Forelimb muscle (tissue), 1 donor: ENCODE results near the gene SGMS1. TPM values are rescaled to one million over a fixed set of nuclear protein-coding genes. Genes with fewer than 3 reads are reported as not detected.
"Not testable (repeated sequence)": the region's sequence is repeated elsewhere in the genome, so short reads cannot be mapped to it uniquely, and the experiment has no call there.

Source experiments
- DNase-seq: peaks from one replicate; pipeline ENCODE4 v3.0.0-alpha.2; 2013; ENCODE audit warnings: low read depth
- polyA plus RNA-seq: library from polyadenylated mRNA; unstranded; fragments of 120-200 nt; gene quantifications from one replicate; pipeline ENCODE4 v1.2.1, GENCODE V29; 2013; ENCODE audit not compliant: insufficient read length

SGMS1 gene
- polyA plus RNA-seq, 1 donor = 21.1 TPM

DNA sequence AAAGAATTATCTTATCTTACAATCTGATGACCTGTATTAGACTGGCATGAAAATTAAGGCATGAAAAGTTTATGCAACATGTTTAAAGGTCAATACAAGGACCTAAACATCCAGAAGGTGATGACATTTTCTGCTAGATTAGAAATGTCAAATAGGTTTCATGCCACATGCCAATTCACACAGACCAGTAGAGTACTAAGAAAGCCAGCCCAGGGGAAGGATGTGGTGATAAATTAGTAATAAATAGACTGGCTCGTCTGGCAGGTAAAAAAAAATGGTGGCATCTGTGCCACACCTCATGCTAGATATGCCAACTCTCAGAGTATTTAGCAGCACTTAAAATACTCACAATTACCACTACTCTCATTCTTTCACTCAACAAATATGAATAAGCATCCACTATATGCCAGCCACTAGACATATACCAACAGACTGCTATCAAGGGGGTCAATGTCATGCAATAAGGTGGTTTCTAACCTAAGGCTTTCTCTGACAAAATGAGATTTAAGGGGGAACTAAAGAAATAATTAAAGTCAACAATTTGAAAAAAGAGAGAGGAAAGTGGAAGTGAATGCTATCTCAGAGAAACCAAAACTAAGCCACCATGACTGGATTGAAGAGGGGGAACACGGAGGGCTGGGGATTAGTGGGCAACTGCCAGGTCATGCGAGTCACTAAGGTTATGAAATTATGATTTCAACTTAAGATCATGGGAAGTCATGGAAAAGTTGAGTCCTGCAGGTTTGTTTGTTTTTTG, 83.5 kb downstream of the SGMS1 start:
- DNase-seq = no peak

DNA sequence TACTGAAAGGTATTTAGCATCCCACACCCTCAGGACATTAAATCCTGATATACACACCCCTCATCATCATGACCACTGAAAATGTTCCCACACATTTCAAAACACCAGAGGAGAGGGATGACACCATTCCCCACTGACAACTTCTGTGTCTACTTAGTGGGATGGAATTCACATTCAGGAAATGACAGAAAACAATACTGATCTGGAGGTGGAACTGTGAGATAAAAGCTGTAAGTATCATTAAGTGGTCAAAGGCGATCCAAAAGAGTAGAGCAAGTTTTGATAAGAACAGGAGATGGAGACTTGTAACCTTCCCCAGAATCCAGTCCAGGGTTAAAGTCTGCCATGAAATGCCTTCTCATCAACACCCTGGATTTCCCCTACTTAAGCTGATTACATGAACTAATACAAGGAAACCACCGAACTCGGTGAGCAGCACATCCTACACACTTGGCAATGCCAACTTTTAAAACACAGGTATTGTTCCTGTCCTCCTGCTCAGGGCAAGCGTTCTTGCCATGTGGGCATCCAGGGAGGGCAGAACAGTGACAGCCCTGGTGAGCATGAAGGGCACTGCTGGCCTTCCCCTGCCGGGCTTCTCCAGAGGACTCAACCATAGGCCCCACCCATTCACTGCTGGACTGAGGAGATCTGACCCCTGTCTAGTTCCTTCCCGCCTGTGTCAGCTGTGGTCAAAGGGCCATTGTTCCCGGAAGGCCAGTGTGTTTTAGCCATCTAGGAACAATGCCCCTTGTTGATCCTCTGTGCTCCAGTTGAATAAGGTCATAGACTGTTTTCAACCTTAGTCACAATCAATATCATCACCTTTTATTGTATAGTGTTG, 85.0 kb downstream of the SGMS1 start:
- no peak for DNase-seq

DNA sequence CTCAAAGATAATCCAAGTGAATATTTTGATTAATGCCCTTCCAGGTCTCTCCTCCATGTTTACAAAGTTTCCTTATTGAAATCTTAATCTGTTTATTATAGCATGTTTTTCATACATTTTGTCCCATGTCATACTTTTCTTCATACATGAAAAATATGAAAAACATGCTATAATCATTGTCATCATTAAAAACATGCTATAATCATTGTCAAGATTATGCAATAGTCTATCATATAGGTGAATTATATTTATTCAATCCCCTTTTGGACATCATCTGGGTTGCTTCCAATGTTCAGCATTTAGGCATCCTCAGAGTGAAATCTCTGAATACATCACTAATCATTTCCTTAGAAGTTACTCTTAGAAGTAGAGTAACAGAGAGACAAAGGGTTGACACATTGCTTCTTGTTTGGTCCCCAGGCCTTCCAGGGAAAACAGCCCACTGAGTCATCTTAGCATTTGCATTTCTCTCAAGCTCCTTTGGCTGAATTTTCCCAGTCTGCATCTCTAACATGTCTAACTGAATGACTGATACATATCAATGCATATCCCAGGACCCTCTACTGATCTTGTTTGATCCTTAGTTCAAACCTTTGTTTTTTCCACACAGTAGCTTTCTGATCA, 87.0 kb downstream of the SGMS1 start:
- DNase-seq = no peak

DNA sequence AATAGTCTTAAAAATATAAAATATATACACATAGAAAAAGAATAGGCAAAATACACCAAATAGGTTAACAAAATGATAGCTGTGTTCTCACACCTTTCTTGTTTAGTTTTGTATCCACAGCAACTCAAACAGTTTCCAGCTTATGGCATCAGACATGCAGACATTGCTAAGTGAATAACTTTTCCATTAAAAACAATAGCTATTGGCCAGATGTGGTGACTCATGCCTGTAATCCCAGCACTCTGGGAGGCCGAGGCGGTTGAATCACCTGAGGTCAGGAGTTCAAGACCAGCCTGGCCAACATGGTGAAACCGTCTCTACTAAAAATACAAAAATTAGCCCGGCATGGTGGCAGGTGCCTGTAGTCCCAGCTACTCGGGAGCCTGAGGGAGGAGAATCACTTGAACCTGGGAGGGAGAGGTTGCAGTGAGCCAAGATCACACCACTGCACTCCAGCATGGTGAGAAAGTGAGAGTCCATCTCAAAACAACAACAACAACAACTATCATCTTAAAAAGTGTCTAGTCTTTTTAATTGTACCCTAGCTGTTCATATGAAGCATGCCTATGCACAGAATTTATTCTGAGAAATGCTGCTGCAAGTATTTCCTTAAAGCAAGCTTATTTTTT, 88.9 kb downstream of the SGMS1 start:
- DNase-seq = not testable (repeated sequence)

DNA sequence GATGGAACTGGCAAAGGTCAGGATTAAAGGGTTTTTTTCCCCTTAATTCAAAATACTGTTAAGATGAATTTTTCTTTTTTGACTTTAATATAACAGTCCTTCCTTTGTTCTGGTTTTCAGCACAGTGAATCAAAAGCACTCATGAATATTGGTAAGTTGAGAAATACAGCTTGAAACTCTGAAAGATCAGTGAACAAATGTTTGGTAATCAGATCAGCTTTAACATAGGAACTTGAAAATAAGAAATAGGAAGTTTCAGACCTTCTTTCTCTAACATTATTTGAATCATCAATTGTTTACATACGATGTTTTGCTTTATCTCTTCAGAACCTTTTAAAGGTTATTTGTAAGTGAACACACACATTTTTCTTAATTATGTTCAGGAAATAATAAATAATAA, 90.5 kb downstream of the SGMS1 start:
- DNase-seq = no peak

DNA sequence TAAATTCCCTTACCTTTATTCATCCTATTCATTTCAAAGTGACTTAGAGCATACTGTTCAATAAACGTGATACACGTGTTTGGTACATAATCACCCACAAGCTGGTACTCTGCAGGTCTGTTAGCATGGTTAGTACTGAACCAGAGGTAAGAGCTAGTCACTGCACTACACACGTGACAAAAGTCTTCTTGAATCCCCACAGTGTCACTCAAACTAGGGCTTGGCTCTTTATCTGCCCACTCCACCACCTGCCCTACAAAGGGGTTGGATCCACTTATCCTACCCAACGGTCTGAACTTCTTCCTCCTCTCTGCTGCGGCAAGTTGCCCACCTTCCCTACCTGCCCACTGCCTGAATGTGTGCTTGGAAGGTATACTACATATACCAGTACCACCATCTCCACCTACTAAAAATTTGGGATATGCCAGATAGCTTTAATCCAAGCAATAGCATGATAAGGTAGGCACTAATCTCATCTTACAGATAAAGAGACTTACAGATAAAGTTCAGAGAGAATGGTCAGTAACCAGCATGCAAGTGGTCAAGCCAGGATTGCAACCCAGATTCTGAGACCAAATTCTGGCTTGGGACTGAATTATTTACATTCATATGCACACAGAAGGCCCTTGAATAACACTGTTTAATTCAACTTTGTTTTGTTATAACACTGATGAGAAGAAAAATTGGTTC, 92.2 kb downstream of the SGMS1 start:
- DNase-seq = no peak

DNA sequence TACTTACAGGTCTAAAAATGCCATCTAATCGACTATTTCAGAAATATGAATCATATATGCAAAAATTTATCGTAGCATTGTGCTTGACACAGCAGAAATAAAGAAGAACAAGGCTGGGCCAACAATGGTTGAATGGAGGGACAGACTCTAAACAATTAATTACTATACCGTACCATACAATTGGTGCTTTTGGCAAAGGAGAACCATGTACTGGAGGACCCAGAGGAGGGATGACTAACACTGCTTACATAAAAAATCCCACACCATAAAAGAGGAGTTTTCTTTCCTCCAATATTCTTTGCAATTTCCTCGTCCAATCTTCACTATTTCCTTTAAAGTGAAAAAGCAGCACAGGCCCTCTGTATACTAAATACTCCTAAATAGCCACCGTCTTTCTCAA, 94.1 kb downstream of the SGMS1 start:
- DNase-seq = no peak

DNA sequence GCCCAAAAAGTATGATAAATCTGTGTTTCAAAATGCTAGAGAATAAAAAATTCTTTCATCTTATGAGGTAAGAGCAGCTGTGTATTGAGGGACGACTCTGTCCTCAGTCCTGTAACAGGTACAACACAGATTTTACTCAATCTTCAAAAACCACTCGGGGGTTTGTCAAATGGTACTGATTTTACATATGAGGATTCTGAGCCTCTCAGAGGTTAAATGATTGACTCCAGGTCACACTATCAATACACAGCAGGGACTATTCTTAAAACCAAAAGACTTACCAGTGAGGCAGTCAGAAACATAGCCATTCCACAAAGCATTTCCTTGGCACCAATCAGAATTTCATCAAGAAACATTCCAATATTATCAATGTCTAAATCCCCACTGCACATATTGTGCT, 95.5 kb downstream of the SGMS1 start:
- DNase-seq = no peak

DNA sequence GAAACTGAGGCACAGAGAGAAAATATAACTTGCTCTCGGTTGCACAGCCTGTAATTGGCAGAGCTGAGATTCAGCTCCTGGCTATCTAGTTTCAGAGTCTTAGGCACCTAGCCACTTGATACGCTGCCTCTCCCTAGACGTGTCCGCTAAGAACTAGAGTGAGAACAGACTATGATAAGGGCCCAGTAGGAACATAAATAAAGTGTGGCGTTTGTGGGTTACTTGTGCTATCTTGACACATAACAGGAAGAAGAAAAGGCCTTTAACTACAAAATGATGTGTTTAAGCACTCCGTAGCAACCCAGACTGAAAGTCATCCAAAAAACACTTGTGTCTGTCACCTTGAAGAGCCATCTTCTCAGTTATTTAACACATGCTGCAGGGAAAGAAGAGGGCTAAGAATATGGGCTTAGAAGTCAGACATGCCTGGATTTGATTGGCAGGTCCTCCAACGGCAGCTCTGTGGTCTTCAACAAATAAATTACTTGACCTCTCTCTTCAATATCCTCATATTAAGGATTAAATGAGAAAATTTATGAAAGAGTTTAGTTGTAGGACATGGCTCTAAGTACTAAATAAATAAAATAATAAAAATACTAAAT, 96.2 kb downstream of the SGMS1 start:
- no peak for DNase-seq

DNA sequence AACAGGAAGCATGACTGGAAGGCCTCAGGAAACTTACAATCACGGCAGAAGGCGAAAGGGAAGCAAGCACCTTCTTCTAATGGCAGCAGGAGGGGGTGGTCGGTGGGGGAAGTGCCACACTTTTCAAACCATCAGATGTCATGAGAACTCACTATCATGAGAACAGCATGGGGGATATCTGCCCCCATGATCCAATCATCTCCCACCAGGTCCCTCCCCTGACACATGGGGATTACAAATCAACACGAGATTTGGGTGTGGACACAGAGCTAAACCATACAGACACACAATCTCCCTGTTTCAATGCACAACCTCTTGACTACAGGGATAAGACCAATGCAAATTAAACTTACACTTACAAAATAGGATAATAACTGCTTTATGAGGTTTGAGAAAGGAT, 97.6 kb downstream of the SGMS1 start:
- DNase-seq = no peak

DNA sequence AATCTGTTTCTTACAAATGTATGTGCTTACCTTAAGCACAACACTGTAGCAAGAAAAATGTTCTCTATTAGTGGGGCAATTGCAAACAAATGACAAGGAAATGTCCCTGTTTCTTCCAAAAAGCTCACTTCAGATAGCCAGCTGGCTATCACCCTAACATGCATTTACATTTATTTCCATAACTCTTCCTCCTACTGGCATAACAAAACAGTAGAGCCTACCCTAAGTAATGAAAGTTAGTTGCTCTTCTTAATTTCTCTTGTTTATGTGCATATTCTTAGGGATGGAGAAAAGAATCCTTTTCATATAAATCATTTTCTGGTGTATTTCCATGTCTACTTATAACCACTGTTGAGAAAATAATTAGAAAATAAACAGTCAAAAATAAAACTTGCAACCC, 100.4 kb downstream of the SGMS1 start:
- no peak for DNase-seq

DNA sequence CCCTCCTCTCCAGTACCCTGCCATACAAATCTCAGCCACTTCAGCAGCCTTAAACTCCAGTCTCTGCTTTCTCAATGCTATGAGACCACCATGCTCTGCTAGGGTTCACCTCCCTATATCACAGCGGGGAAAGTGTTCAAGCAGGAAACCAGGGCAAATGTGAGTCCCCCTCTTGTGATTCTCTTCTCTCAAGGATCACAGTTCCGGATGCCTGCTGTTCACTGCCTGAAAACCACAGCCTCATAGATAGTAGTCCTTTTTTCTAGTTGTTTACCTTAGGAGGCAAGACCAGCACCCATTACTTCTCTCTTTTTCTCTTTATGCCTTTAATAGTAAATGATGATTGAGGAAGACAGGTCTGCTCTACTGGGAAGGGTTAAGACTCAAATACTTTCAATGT, 100.8 kb downstream of the SGMS1 start:
- DNase-seq = no peak

DNA sequence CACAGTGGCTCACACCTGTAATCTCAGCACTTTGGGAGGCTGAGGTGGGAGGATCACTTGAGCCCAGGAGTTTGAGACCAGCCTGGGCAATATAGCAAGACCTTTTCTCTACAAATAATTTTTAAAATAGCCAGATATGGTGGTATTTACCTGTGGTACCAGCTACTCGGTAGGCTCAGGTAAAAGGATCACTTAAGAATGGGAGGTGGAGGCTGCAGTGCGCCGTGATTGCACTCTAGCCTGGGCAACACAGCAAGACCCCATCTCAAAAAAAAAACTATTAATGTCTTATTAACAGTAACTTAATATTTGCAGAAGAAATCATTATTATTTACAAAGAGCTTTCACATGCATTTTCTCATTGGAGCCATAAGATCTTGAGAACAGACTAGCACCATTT, 103.6 kb downstream of the SGMS1 start:
- no peak for DNase-seq

DNA sequence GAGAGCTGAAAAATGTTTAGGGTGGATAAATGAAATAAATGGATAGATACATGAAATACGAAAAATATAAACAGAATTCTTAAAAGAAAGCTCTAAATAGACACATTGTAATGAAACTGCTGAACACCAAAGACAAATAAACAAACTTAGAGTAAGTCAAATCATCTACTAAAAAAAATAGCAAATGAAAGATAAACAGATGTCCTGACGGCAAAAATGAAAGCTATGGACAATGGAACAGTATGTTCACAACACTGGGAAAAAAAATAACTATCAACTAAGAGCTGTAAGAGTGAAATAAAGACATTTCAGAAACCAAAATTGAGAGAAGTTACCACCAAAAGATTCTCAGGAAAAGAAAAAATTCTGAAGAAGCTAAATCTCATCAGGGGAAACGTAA, 106.1 kb downstream of the SGMS1 start:
- DNase-seq = no peak

DNA sequence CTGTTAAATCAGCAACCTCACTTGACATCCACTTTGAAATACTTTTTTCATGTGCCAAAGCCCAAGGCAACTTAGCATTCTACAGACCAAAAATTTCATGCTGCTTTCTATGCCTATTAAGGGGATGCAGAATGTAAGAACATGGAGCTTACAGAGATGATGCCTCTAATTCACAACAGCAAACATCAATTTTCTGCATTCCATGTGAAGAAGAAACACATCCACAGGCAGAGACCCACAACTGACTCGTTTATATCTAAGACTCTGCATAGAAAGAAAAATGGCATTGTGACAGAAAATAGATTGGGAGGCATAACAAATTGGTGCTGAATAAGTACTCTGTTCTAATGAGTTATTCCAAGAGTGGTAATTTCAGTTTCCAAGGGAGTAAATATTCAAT, 107.6 kb downstream of the SGMS1 start:
- DNase-seq = no peak

DNA sequence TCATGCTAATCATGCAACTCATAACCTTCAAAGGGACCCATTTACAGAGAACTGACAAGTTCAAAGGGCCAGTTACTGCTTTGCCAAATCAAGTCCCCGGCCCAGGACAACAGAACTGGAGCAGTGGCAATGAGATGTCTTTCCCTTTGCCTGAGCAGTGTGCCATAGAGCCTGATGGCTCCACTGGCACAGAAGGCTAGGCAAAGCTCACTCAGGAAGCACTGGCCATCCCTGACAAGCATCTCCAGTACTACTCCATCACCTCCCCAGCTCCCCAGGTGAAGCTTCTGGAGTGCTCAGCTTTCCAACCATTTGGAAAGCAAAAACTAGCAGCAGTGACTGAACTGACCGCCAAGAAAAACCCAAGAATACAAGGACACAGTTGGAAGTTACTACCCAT, 108.3 kb downstream of the SGMS1 start:
- DNase-seq = no peak

DNA sequence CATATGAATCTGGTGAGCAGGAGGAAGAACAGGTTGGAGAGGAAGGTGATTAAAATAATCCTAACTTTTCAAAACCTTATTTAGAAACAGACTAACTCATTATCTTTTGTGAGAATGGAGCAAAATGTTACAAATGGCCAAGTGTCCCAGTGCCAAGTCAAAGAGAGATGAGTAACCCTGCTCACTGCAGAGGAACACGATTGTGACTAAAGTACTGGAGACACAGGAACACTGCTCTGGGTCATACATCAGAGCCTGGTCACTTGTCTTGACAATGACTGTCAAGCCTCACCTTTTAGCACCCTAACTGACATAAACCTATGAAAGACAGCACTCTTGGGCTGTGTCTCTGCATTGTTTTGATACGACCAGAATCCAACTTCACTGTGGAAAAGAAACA, 108.8 kb downstream of the SGMS1 start:
- DNase-seq = no peak

DNA sequence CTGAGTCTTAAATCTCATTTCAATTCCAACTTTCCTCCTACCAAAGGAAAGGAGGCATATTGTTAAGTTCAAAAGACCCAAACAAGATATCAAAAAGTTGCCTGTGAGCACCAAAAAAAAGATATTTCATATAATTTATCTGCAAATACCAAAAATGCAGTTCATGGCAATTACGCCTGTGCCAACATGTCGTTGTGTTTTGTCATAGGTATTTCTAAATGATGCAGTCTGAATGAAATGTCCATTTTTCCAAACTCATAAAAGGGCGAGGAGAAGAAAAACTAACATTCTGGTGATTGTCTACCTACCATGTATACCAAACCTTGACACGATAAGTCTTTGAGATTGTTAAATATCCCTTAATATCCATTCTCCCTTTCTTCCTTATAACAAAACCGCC, 109.8 kb downstream of the SGMS1 start:
- DNase-seq = no peak

DNA sequence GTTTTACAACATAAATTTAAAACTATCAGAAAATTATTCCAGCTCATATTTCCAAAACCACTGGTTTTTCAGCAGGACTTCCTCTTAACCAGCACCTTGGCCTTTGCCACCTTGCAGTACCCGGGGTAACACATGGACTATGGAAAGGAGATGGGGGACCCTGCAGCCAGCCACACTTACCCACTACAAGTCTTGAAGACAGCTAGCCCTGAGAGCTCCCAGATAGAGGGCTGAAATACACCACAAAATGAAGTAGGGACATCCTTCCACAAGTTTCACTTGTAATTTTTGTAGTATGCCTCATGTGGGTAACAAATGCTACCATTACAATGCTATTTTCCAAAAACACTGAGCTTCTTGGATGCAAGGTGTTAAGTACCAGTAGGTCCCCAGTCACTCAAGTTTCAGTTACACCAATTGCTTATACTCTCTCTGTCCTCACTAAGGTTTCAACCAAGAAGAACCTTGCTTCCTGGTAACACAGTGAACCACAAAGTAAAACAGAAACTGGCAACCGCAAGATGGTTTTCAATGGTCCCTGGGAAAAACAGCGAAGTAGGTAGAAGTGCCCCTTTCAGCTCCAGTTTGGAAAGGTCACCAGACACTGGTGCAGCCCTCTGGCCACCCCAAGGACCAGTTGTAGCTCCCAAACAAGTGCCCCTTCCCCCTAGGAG, 110.9 kb downstream of the SGMS1 start:
- no peak for DNase-seq

DNA sequence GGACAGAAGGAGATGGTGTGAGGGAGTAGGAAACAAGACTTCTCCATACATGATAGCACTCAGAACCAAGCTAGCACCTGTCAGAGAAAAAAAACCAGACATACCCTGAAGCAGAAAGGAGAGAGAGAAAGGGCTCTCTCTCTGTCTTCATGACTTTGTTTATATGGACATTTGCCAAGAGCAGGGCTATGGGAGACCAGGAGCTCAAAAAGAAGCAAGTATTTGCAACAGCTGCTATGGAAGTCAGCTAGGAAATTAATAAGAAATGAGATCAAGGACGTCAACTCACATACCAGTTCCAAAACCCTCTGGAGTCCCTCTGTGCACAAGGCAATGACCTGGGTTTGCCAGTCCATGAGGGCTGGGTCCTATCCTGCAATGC, 111.6 kb downstream of the SGMS1 start:
- no peak for DNase-seq
